HEK293T (cell line): ENCODE measurements around the gene LYL1.

ENCODE experiments used
- ARNT ChIP-seq: fragments of 450-650 bp; IDR thresholded peaks from 2 replicates; pipeline ENCODE4 v1.6.1; 2017; ENCODE audit warnings: mild to moderate bottlenecking
- BHLHE40 ChIP-seq: fragments of 450-650 bp; IDR thresholded peaks from 2 replicates; pipeline ENCODE4 v1.6.1; 2016; ENCODE audit warnings: mild to moderate bottlenecking, moderate library complexity, borderline replicate concordance
- ELF4 ChIP-seq: fragments of 450-650 bp; IDR thresholded peaks from 2 replicates; pipeline ENCODE4 v1.6.1; 2017; ENCODE audit warnings: antibody characterized with exemption
- FOXM1 ChIP-seq: fragments of 450-650 bp; IDR thresholded peaks from 2 replicates; pipeline ENCODE4 v1.6.1; 2017; ENCODE audit warnings: mild to moderate bottlenecking, borderline replicate concordance
- LEF1 ChIP-seq: fragments of 450-650 bp; IDR thresholded peaks from 2 replicates; pipeline ENCODE4 v1.6.1; 2017; ENCODE audit warnings: mild to moderate bottlenecking, borderline replicate concordance
- SP1 ChIP-seq: fragments of 450-650 bp; IDR thresholded peaks from 2 replicates; pipeline ENCODE4 v1.6.1; 2017
- TARDBP ChIP-seq: fragments of 450-650 bp; IDR thresholded peaks from 2 replicates; pipeline ENCODE4 v1.6.1; 2016
- ZNF384 ChIP-seq: fragments of 450-650 bp; IDR thresholded peaks from 2 replicates; pipeline ENCODE4 v1.6.1; 2016
- TF ChIP-seq, protein P1 (sequence below): fragments of 450-650 bp; IDR thresholded peaks from 2 replicates; pipeline ENCODE4 v1.6.1; 2016

DNA sequence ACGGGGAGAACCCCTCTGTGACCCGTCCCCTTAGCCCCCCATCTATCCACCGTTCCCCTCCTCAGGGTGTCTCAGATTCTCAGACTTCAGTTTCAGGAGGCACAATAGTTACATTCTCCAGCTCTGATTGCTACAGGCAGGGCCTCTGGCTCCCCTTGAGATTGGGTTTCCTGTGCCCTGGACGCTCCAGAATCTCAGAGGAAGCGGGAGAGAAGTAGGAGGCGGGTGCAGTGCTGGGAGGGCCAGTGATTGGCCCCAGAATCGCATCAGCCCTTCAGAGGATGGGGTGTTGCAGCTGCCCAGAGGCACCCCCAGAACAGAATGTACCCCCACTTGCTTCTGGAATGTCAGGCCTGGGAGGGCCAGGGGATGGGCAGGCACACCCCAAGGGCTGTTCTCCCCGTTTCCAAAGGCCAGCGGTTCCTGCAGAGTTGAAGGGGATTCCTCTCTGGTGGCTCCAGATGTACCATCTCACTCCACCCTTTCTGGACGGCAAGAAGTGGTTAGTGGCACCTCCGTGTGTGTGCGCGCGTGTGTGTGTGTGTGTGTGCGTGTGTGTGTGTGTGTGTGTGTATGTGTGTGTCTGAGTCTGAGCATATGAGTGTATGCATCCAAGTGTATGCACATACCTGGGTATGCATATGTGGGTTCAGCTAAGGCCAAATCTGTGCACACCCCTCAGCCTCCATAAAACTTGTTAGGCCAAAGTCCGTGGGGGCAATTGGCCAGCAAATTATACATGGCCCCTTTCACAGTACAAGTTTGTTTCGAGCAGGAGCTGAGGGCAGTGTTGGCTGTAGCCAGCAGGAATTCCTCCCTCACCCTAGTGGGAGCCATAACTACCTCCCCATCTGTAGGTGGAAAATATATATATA lies 35.5 kb downstream of the LYL1 start:
- TF ChIP-seq BHLHE40: no peak
- no peak for TF ChIP-seq LEF1
- no peak for TF ChIP-seq ELF4
- no peak for TF ChIP-seq ARNT
- TF ChIP-seq SP1: no peak
- TF ChIP-seq TARDBP: no peak
- TF ChIP-seq, protein P1, sequence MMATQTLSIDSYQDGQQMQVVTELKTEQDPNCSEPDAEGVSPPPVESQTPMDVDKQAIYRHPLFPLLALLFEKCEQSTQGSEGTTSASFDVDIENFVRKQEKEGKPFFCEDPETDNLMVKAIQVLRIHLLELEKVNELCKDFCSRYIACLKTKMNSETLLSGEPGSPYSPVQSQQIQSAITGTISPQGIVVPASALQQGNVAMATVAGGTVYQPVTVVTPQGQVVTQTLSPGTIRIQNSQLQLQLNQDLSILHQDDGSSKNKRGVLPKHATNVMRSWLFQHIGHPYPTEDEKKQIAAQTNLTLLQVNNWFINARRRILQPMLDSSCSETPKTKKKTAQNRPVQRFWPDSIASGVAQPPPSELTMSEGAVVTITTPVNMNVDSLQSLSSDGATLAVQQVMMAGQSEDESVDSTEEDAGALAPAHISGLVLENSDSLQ: no peak
- TF ChIP-seq ZNF384: no peak
- no peak for TF ChIP-seq FOXM1
